WTC11 (cell line): ENCODE measurements around the gene PTPRN2. TPM values are rescaled to one million over a fixed set of nuclear protein-coding genes. Genes with fewer than 3 reads are reported as not detected.

Source experiments
- ATAC-seq: fragments of 200-7000 bp; cut with Tn5 transposase; 2 replicates; pipeline ENCODE4 v1.10.0; 2021; ENCODE audit warnings: mild to moderate bottlenecking, moderate library complexity
- CTCF ChIA-PET: fragments of 300-600 bp; sonication (Branson Sonifier 250); formaldehyde crosslinking; loops from one replicate; lab custom pipeline; 2021; ENCODE audit warnings: antibody characterized with exemption; lab: Charles Lee
- POLR2A ChIA-PET: fragments of 350-600 bp; sonication (Branson Sonifier 250); formaldehyde crosslinking; loops from one replicate; lab custom pipeline; 2021; ENCODE audit warnings: antibody characterized with exemption; lab: Charles Lee
- DNase-seq: peaks from one replicate; pipeline ENCODE4 v3.0.0; 2021; ENCODE audit warnings: low spot score
- H3K27ac Mint-ChIP-seq: 2 replicates; pipeline ENCODE4 v1.8.0; 2021; ENCODE audit warnings: mixed read lengths
- H3K27me3 Mint-ChIP-seq: 2 replicates; pipeline ENCODE4 v1.8.0; 2021; ENCODE audit warnings: low read depth, mild to moderate bottlenecking, moderate library complexity, mixed read lengths
- H3K36me3 Mint-ChIP-seq: 2 replicates; pipeline ENCODE4 v1.8.0; 2021; ENCODE audit warnings: mixed read lengths
- H3K4me1 Mint-ChIP-seq: 2 replicates; pipeline ENCODE4 v1.8.0; 2022; ENCODE audit warnings: mixed read lengths
- H3K4me3 Mint-ChIP-seq: 2 replicates; pipeline ENCODE4 v1.8.0; 2021; ENCODE audit warnings: mild to moderate bottlenecking, moderate library complexity, mixed read lengths
- H3K9me3 Mint-ChIP-seq: 2 replicates; pipeline ENCODE4 v1.8.0; 2021; ENCODE audit warnings: mixed read lengths
- CBFB ChIP-seq: sonication (generic); formaldehyde crosslinking; IDR thresholded peaks from 2 replicates; pipeline ENCODE4 v1.8.1; 2022; ENCODE audit warnings: mild to moderate bottlenecking, low read depth, missing genetic modification reagents
- CREM ChIP-seq: sonication (generic); formaldehyde crosslinking; IDR thresholded peaks from 2 replicates; pipeline ENCODE4 v1.8.1; 2022; ENCODE audit warnings: mild to moderate bottlenecking, missing genetic modification reagents, moderate library complexity
- ELF4 ChIP-seq: sonication (generic); formaldehyde crosslinking; IDR thresholded peaks from 2 replicates; pipeline ENCODE4 v1.8.1; 2022; ENCODE audit warnings: low read depth, mild to moderate bottlenecking, moderate library complexity, missing genetic modification reagents
- EMX1 ChIP-seq: fragments of 250-450 bp; sonication (Bioruptor Pico); IDR thresholded peaks from 2 replicates; pipeline ENCODE4 v1.8.0; 2021; ENCODE audit warnings: mild to moderate bottlenecking
- ESRRA ChIP-seq: sonication (generic); formaldehyde crosslinking; IDR thresholded peaks from 2 replicates; pipeline ENCODE4 v1.8.1; 2022; ENCODE audit warnings: mild to moderate bottlenecking, missing genetic modification reagents, borderline replicate concordance
- GTF2I ChIP-seq: fragments of 250-450 bp; sonication (Bioruptor Pico); conservative IDR thresholded peaks from 2 replicates; pipeline ENCODE4 v1.4.0; 2021; ENCODE audit warnings: mild to moderate bottlenecking
- PRRX2 ChIP-seq: fragments of 250-450 bp; sonication (Bioruptor Pico); IDR thresholded peaks from 2 replicates; pipeline ENCODE4 v1.8.0; 2021; ENCODE audit warnings: mild to moderate bottlenecking
- RORB ChIP-seq: fragments of 250-450 bp; sonication (Bioruptor Pico); IDR thresholded peaks from 2 replicates; pipeline ENCODE4 v1.9.0; 2021; ENCODE audit warnings: mild to moderate bottlenecking
- SMAD3 ChIP-seq: sonication (generic); formaldehyde crosslinking; IDR thresholded peaks from 2 replicates; pipeline ENCODE4 v1.8.0; 2022; ENCODE audit warnings: missing genetic modification reagents, mild to moderate bottlenecking, borderline replicate concordance
- SP1 ChIP-seq: sonication (generic); formaldehyde crosslinking; conservative IDR thresholded peaks from 2 replicates; pipeline ENCODE4 v1.8.1; 2022; ENCODE audit warnings: missing genetic modification reagents
- ZBTB21 ChIP-seq: sonication (generic); formaldehyde crosslinking; IDR thresholded peaks from 2 replicates; pipeline ENCODE4 v1.8.1; 2023; ENCODE audit warnings: mild to moderate bottlenecking, missing genetic modification reagents, borderline replicate concordance
- ZNF121 ChIP-seq: sonication (generic); formaldehyde crosslinking; IDR thresholded peaks from 2 replicates; pipeline ENCODE4 v1.8.0; 2023; ENCODE audit warnings: missing genetic modification reagents
- ZNF317 ChIP-seq: sonication (generic); formaldehyde crosslinking; IDR thresholded peaks from 2 replicates; pipeline ENCODE4 v1.8.1; 2023; ENCODE audit warnings: low read depth, mild to moderate bottlenecking, moderate library complexity, missing genetic modification reagents, borderline replicate concordance
- ZNF396 ChIP-seq: fragments of 250-450 bp; sonication (Bioruptor Pico); IDR thresholded peaks from 2 replicates; pipeline ENCODE4 v1.8.0; 2021; ENCODE audit warnings: mild to moderate bottlenecking, moderate library complexity, borderline replicate concordance
- ZNF416 ChIP-seq: fragments of 250-450 bp; sonication (Bioruptor Pico); IDR thresholded peaks from 2 replicates; pipeline ENCODE4 v1.9.0; 2021; ENCODE audit warnings: mild to moderate bottlenecking, inconsistent platforms
- ZNF671 ChIP-seq: fragments of 250-450 bp; sonication (Bioruptor Pico); IDR thresholded peaks from 2 replicates; pipeline ENCODE4 v1.8.0; 2021; ENCODE audit warnings: mild to moderate bottlenecking
- total RNA-seq: library from RNA; stranded (reverse); gene quantifications from 3 replicates; pipeline ENCODE4 v1.2.3, GENCODE V29; 2021
- TF ChIP-seq, protein P1 (sequence below): sonication (generic); formaldehyde crosslinking; IDR thresholded peaks from 2 replicates; pipeline ENCODE4 v1.8.1; 2023; ENCODE audit warnings: mild to moderate bottlenecking, missing genetic modification reagents
- TF ChIP-seq, protein P2 (sequence below): sonication (generic); formaldehyde crosslinking; IDR thresholded peaks from 2 replicates; pipeline ENCODE4 v1.8.0; 2022; ENCODE audit warnings: mild to moderate bottlenecking, missing genetic modification reagents
- TF ChIP-seq, protein P3 (sequence below): sonication (generic); formaldehyde crosslinking; IDR thresholded peaks from 2 replicates; pipeline ENCODE4 v1.8.1; 2022; ENCODE audit warnings: low read depth, missing genetic modification reagents, borderline replicate concordance
- TF ChIP-seq, protein P4 (sequence below): sonication (generic); formaldehyde crosslinking; IDR thresholded peaks from 2 replicates; pipeline ENCODE4 v1.8.1; 2023; ENCODE audit warnings: mild to moderate bottlenecking, moderate library complexity, missing genetic modification reagents
- TF ChIP-seq, protein P5 (sequence below): sonication (generic); formaldehyde crosslinking; IDR thresholded peaks from 2 replicates; pipeline ENCODE4 v1.8.0; 2022; ENCODE audit warnings: mild to moderate bottlenecking, missing genetic modification reagents
- TF ChIP-seq, protein P6 (sequence below): sonication (generic); formaldehyde crosslinking; IDR thresholded peaks from 2 replicates; pipeline ENCODE4 v1.8.0; 2022; ENCODE audit warnings: mild to moderate bottlenecking, missing genetic modification reagents
- TF ChIP-seq, protein P7 (sequence below): sonication (generic); formaldehyde crosslinking; IDR thresholded peaks from 2 replicates; pipeline ENCODE4 v1.8.0; 2022; ENCODE audit warnings: missing genetic modification reagents

PTPRN2 gene
- total RNA-seq, 1 experiment from 2014 or later = 4.7 TPM

DNA sequence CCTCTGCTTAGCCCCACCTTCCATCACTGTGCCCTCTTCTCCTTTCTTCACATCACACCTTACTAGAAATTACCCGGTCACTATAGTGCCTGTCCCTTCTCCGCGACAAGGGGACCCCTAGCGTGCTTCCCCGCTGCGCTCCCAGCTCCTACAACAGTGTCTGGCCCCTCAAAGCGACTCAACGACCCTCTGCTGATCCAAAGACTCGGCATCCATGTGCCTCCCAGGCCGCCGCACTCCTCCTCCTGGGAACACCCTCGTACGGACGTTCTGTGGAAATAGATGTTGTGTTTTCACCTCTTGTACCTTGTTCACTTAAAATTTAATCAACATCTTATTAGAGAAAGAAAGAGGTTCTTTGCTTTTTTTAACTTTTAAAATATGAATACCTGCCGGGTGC is 787.3 kb downstream of the PTPRN2 start:
- CTCF ChIA-PET = no interaction called here
- H3K4me3 Mint-ChIP-seq = no peak overlapping the region
- peaks cover 15% of the 10 kb centered on the region for H3K4me1 Mint-ChIP-seq
- no peak overlapping the region for H3K27ac Mint-ChIP-seq
- peaks cover 46% of the 10 kb centered on the region for H3K36me3 Mint-ChIP-seq
- DNase-seq = no peak
- no peak for ATAC-seq
- peaks cover 57% of the 10 kb centered on the region for H3K9me3 Mint-ChIP-seq
- no peak for TF ChIP-seq ZNF416 (CRISPR knock-in tag)
- TF ChIP-seq, protein P1, sequence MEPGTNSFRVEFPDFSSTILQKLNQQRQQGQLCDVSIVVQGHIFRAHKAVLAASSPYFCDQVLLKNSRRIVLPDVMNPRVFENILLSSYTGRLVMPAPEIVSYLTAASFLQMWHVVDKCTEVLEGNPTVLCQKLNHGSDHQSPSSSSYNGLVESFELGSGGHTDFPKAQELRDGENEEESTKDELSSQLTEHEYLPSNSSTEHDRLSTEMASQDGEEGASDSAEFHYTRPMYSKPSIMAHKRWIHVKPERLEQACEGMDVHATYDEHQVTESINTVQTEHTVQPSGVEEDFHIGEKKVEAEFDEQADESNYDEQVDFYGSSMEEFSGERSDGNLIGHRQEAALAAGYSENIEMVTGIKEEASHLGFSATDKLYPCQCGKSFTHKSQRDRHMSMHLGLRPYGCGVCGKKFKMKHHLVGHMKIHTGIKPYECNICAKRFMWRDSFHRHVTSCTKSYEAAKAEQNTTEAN = no peak
- TF ChIP-seq ZNF317 (CRISPR knock-in tag) = no peak
- no peak for TF ChIP-seq SP1 (CRISPR knock-in tag)
- no peak for TF ChIP-seq ELF4 (CRISPR knock-in tag)
- TF ChIP-seq, protein P2, sequence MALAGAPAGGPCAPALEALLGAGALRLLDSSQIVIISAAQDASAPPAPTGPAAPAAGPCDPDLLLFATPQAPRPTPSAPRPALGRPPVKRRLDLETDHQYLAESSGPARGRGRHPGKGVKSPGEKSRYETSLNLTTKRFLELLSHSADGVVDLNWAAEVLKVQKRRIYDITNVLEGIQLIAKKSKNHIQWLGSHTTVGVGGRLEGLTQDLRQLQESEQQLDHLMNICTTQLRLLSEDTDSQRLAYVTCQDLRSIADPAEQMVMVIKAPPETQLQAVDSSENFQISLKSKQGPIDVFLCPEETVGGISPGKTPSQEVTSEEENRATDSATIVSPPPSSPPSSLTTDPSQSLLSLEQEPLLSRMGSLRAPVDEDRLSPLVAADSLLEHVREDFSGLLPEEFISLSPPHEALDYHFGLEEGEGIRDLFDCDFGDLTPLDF (CRISPR knock-in tag) = no peak
- no peak for TF ChIP-seq PRRX2 (CRISPR knock-in tag)
- TF ChIP-seq, protein P3, sequence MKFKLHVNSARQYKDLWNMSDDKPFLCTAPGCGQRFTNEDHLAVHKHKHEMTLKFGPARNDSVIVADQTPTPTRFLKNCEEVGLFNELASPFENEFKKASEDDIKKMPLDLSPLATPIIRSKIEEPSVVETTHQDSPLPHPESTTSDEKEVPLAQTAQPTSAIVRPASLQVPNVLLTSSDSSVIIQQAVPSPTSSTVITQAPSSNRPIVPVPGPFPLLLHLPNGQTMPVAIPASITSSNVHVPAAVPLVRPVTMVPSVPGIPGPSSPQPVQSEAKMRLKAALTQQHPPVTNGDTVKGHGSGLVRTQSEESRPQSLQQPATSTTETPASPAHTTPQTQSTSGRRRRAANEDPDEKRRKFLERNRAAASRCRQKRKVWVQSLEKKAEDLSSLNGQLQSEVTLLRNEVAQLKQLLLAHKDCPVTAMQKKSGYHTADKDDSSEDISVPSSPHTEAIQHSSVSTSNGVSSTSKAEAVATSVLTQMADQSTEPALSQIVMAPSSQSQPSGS (CRISPR knock-in tag) = no peak
- TF ChIP-seq ZBTB21 (CRISPR knock-in tag) = no peak
- TF ChIP-seq ZNF121 = no peak
- TF ChIP-seq, protein P4, sequence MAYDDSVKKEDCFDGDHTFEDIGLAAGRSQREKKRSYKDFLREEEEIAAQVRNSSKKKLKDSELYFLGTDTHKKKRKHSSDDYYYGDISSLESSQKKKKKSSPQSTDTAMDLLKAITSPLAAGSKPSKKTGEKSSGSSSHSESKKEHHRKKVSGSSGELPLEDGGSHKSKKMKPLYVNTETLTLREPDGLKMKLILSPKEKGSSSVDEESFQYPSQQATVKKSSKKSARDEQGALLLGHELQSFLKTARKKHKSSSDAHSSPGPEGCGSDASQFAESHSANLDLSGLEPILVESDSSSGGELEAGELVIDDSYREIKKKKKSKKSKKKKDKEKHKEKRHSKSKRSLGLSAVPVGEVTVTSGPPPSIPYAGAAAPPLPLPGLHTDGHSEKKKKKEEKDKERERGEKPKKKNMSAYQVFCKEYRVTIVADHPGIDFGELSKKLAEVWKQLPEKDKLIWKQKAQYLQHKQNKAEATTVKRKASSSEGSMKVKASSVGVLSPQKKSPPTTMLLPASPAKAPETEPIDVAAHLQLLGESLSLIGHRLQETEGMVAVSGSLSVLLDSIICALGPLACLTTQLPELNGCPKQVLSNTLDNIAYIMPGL = no peak
- TF ChIP-seq, protein P5, sequence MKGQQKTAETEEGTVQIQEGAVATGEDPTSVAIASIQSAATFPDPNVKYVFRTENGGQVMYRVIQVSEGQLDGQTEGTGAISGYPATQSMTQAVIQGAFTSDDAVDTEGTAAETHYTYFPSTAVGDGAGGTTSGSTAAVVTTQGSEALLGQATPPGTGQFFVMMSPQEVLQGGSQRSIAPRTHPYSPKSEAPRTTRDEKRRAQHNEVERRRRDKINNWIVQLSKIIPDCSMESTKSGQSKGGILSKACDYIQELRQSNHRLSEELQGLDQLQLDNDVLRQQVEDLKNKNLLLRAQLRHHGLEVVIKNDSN (CRISPR knock-in tag) = no peak
- TF ChIP-seq GTF2I (CRISPR knock-in tag) = no peak
- TF ChIP-seq RORB (CRISPR knock-in tag) = no peak
- TF ChIP-seq SMAD3 (CRISPR knock-in tag) = no peak
- no peak for TF ChIP-seq ZNF671 (CRISPR knock-in tag)
- POLR2A ChIA-PET = no interaction called here
- peaks cover 5% of the 10 kb centered on the region; the same call in 1 of the 2 replicates for H3K27me3 Mint-ChIP-seq

DNA sequence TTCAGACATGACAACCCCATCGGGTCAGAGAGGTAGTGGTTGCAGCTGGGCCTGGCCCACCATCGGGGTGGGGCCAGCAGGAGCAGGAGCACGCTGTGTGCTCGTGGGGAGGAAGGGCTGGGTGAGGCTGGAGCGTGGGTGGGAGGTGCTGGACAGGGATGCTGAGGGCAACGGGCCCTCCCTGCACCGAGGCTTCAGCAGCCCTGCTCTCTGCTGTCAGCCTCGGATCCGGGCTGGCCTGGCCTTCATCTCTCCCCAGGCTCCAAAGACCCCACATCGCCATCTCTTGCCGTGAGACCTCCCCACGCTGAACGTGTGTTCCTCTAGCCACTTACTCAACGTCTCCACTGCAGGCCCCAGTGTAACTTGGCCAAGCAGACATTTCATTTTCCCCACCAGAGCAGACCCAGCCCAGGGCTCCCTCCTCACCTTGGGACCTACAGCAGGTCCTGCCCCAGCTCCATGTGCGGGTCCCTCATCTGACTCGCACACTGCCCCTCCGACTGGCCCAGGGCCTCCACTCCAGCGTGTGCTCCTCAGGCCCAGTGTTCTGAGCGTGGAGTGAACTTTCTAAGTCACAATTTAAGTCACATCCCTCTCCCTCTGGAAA is 788.4 kb downstream of the PTPRN2 start:
- ChIA-PET CTCF (no interaction called here), POLR2A (no interaction called here)
- no peak overlapping the region for H3K27ac Mint-ChIP-seq
- ATAC-seq (no peak), DNase-seq (no peak)
- H3K9me3 Mint-ChIP-seq = peaks cover 55% of the 10 kb centered on the region
- H3K4me1 Mint-ChIP-seq = peaks cover 24% of the 10 kb centered on the region
- no peak overlapping the region for H3K4me3 Mint-ChIP-seq
- H3K27me3 Mint-ChIP-seq = peaks cover 5% of the 10 kb centered on the region; the same call in 1 of the 2 replicates
- peaks cover 41% of the 10 kb centered on the region for H3K36me3 Mint-ChIP-seq
- TF ChIP-seq EMX1 (CRISPR knock-in tag) (no peak), CREM (no peak), ZNF416 (CRISPR knock-in tag) (no peak), ZNF396 (CRISPR knock-in tag) (no peak), ESRRA (no peak), CBFB (CRISPR knock-in tag) (no peak)
- TF ChIP-seq, protein P6, sequence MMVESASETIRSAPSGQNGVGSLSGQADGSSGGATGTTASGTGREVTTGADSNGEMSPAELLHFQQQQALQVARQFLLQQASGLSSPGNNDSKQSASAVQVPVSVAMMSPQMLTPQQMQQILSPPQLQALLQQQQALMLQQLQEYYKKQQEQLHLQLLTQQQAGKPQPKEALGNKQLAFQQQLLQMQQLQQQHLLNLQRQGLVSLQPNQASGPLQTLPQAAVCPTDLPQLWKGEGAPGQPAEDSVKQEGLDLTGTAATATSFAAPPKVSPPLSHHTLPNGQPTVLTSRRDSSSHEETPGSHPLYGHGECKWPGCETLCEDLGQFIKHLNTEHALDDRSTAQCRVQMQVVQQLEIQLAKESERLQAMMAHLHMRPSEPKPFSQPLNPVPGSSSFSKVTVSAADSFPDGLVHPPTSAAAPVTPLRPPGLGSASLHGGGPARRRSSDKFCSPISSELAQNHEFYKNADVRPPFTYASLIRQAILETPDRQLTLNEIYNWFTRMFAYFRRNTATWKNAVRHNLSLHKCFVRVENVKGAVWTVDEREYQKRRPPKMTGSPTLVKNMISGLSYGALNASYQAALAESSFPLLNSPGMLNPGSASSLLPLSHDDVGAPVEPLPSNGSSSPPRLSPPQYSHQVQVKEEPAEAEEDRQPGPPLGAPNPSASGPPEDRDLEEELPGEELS (CRISPR knock-in tag) = no peak
- TF ChIP-seq, protein P5 (CRISPR knock-in tag) = no peak
- TF ChIP-seq, protein P7, sequence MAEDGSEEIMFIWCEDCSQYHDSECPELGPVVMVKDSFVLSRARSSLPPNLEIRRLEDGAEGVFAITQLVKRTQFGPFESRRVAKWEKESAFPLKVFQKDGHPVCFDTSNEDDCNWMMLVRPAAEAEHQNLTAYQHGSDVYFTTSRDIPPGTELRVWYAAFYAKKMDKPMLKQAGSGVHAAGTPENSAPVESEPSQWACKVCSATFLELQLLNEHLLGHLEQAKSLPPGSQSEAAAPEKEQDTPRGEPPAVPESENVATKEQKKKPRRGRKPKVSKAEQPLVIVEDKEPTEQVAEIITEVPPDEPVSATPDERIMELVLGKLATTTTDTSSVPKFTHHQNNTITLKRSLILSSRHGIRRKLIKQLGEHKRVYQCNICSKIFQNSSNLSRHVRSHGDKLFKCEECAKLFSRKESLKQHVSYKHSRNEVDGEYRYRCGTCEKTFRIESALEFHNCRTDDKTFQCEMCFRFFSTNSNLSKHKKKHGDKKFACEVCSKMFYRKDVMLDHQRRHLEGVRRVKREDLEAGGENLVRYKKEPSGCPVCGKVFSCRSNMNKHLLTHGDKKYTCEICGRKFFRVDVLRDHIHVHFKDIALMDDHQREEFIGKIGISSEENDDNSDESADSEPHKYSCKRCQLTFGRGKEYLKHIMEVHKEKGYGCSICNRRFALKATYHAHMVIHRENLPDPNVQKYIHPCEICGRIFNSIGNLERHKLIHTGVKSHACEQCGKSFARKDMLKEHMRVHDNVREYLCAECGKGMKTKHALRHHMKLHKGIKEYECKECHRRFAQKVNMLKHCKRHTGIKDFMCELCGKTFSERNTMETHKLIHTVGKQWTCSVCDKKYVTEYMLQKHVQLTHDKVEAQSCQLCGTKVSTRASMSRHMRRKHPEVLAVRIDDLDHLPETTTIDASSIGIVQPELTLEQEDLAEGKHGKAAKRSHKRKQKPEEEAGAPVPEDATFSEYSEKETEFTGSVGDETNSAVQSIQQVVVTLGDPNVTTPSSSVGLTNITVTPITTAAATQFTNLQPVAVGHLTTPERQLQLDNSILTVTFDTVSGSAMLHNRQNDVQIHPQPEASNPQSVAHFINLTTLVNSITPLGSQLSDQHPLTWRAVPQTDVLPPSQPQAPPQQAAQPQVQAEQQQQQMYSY (CRISPR knock-in tag) = no peak
